ENCODE data around the gene FAM135A. TPM values are rescaled to one million over a fixed set of nuclear protein-coding genes. Genes with fewer than 3 reads are reported as not detected.

The FAM135A gene
- total and polyA plus RNA-seq, 5 donors from 2014 or later = 3.1 to 10.1 (median 3.8) TPM

GRCh38 chr6:70415247-70415646 is 1.9 kb downstream of the FAM135A start:
- peak overlapping the region; percentile 95 for H3K4me3 ChIP-seq (ENCODE audit: low read depth, low read length)
- H3K4me1 Mint-ChIP-seq = peaks cover 13 to 33% (median 22%) of the 10 kb centered on the region in 4 donors
- peaks cover 7% of the 10 kb centered on the region for H3K27me3 Mint-ChIP-seq
- ATAC-seq (ENCODE audit: low read depth in 2 of 2) (no peak), DNase-seq (peak in 1 of 3 donors; percentile 7)
- H3K9me3 Mint-ChIP-seq = peaks cover 0 to 2% (median 0%) of the 10 kb centered on the region in 7 donors
- H3K4me1 ChIP-seq (ENCODE audit: control insufficient read depth, insufficient read depth, low read length, poor library complexity, severe bottlenecking) = peaks cover 23% of the 10 kb centered on the region
- peak overlapping the region in 1 of 3 donors; percentile 34 for H3K27ac Mint-ChIP-seq
- peaks cover 10% of the 10 kb centered on the region for H3K36me3 Mint-ChIP-seq
- H3K27me3 ChIP-seq (ENCODE audit: control insufficient read depth, insufficient read depth, low read length) = no peaks in the 10 kb centered on the region
- H3K27ac ChIP-seq (ENCODE audit: insufficient read depth, low read length, poor library complexity, severe bottlenecking) = no peak overlapping the region
- H3K4me3 Mint-ChIP-seq = peak overlapping the region in 3 of 4 donors; percentile 62 to 89 (median 72)
- H3K36me3 ChIP-seq (ENCODE audit: control insufficient read depth, insufficient read depth, low read length) = peaks cover 4% of the 10 kb centered on the region
- H3K9me3 ChIP-seq (ENCODE audit: control insufficient read depth in 2 of 2, low read length in 2 of 2) = no peaks in the 10 kb centered on the region

- H3K9me3 Mint-ChIP-seq = peaks cover 0 to 2% (median 0%) of the 10 kb centered on the region in 7 donors
- peaks cover 4% of the 10 kb centered on the region for H3K36me3 ChIP-seq (ENCODE audit: control insufficient read depth, insufficient read depth, low read length)
- no peak overlapping the region for H3K27ac ChIP-seq (ENCODE audit: insufficient read depth, low read length, poor library complexity, severe bottlenecking)
- H3K27me3 Mint-ChIP-seq = peaks cover 6% of the 10 kb centered on the region
- no peak for ATAC-seq (ENCODE audit: low read depth in 2 of 2)
- peak overlapping the region in 2 of 4 donors; percentile 12 to 89 for H3K4me3 Mint-ChIP-seq
- H3K4me1 Mint-ChIP-seq = peaks cover 13 to 33% (median 22%) of the 10 kb centered on the region in 4 donors
- H3K27ac Mint-ChIP-seq = peak overlapping the region in 1 of 3 donors; percentile 34
- no peaks in the 10 kb centered on the region for H3K27me3 ChIP-seq (ENCODE audit: control insufficient read depth, insufficient read depth, low read length)
- H3K4me1 ChIP-seq (ENCODE audit: control insufficient read depth, insufficient read depth, low read length, poor library complexity, severe bottlenecking) = peaks cover 23% of the 10 kb centered on the region
- H3K36me3 Mint-ChIP-seq = peaks cover 10% of the 10 kb centered on the region
- no peaks in the 10 kb centered on the region for H3K9me3 ChIP-seq (ENCODE audit: control insufficient read depth in 2 of 2, low read length in 2 of 2)
- no peak overlapping the region for H3K4me3 ChIP-seq (ENCODE audit: low read depth, low read length)
- no peak for DNase-seq
Measured at GRCh38 chr6:70415660-70416059, 2.4 kb downstream of the FAM135A start.

GRCh38 chr6:70421509-70421908 is 8.2 kb downstream of the FAM135A start:
- H3K36me3 ChIP-seq (ENCODE audit: control insufficient read depth, insufficient read depth, low read length) = peaks cover 5% of the 10 kb centered on the region
- H3K27me3 Mint-ChIP-seq = peaks cover 5% of the 10 kb centered on the region
- H3K36me3 Mint-ChIP-seq = peaks cover 30% of the 10 kb centered on the region
- H3K4me1 Mint-ChIP-seq = peaks cover 2 to 6% (median 4%) of the 10 kb centered on the region in 4 donors
- H3K4me1 ChIP-seq (ENCODE audit: control insufficient read depth, insufficient read depth, low read length, poor library complexity, severe bottlenecking) = no peaks in the 10 kb centered on the region
- DNase-seq = no peak
- no peak for ATAC-seq (ENCODE audit: low read depth in 2 of 2)
- H3K4me3 Mint-ChIP-seq = no peak overlapping the region
- H3K27ac ChIP-seq (ENCODE audit: insufficient read depth, low read length, poor library complexity, severe bottlenecking) = no peak overlapping the region
- H3K4me3 ChIP-seq (ENCODE audit: low read depth, low read length) = no peak overlapping the region
- no peak overlapping the region for H3K27ac Mint-ChIP-seq
- H3K9me3 Mint-ChIP-seq = peaks cover 0 to 2% (median 0%) of the 10 kb centered on the region in 7 donors
- no peaks in the 10 kb centered on the region for H3K9me3 ChIP-seq (ENCODE audit: control insufficient read depth in 2 of 2, low read length in 2 of 2)
- no peaks in the 10 kb centered on the region for H3K27me3 ChIP-seq (ENCODE audit: control insufficient read depth, insufficient read depth, low read length)

GRCh38 chr6:70423189-70424134 is 10.2 kb downstream of the FAM135A start:
- H3K27me3 ChIP-seq (ENCODE audit: control insufficient read depth, insufficient read depth, low read length) = no peaks in the 10 kb centered on the region
- peak overlapping the region in 1 of 3 donors; percentile 37 for H3K27ac Mint-ChIP-seq
- H3K9me3 Mint-ChIP-seq = peaks cover 0 to 2% (median 0%) of the 10 kb centered on the region in 7 donors

GRCh38 chr6:70424291-70424690 is 11.0 kb downstream of the FAM135A start:
- no peak overlapping the region for H3K4me3 Mint-ChIP-seq
- peaks cover 0 to 2% (median 0%) of the 10 kb centered on the region in 7 donors for H3K9me3 Mint-ChIP-seq
- ATAC-seq (ENCODE audit: low read depth in 2 of 2) = no peak
- no peak overlapping the region for H3K27ac ChIP-seq (ENCODE audit: insufficient read depth, low read length, poor library complexity, severe bottlenecking)
- no peaks in the 10 kb centered on the region for H3K27me3 ChIP-seq (ENCODE audit: control insufficient read depth, insufficient read depth, low read length)
- no peaks in the 10 kb centered on the region for H3K9me3 ChIP-seq (ENCODE audit: control insufficient read depth in 2 of 2, low read length in 2 of 2)
- H3K4me1 Mint-ChIP-seq = peaks cover 0 to 11% (median 3%) of the 10 kb centered on the region in 4 donors
- no peak for DNase-seq
- H3K36me3 ChIP-seq (ENCODE audit: control insufficient read depth, insufficient read depth, low read length) = peaks cover 6% of the 10 kb centered on the region
- H3K4me3 ChIP-seq (ENCODE audit: low read depth, low read length) = no peak overlapping the region
- no peak overlapping the region for H3K27ac Mint-ChIP-seq
- H3K36me3 Mint-ChIP-seq = peaks cover 30% of the 10 kb centered on the region
- H3K27me3 Mint-ChIP-seq = peaks cover 5% of the 10 kb centered on the region
- no peaks in the 10 kb centered on the region for H3K4me1 ChIP-seq (ENCODE audit: control insufficient read depth, insufficient read depth, low read length, poor library complexity, severe bottlenecking)

More at GRCh38 chr6:70423189-70424134, 10.2 kb downstream of the FAM135A start:
- no peak overlapping the region for H3K27ac ChIP-seq (ENCODE audit: insufficient read depth, low read length, poor library complexity, severe bottlenecking)
- H3K27me3 Mint-ChIP-seq = peaks cover 5% of the 10 kb centered on the region
- no peak overlapping the region for H3K4me3 ChIP-seq (ENCODE audit: low read depth, low read length)
- ATAC-seq (ENCODE audit: low read depth in 2 of 2) (no peak), DNase-seq (no peak)
- H3K36me3 ChIP-seq (ENCODE audit: control insufficient read depth, insufficient read depth, low read length) = peaks cover 9% of the 10 kb centered on the region
- no peaks in the 10 kb centered on the region for H3K4me1 ChIP-seq (ENCODE audit: control insufficient read depth, insufficient read depth, low read length, poor library complexity, severe bottlenecking)
- H3K4me1 Mint-ChIP-seq = peaks cover 0 to 6% (median 3%) of the 10 kb centered on the region in 4 donors
- no peaks in the 10 kb centered on the region for H3K9me3 ChIP-seq (ENCODE audit: control insufficient read depth in 2 of 2, low read length in 2 of 2)
- no peak overlapping the region for H3K4me3 Mint-ChIP-seq
- peaks cover 31% of the 10 kb centered on the region for H3K36me3 Mint-ChIP-seq

- ATAC-seq (ENCODE audit: low read depth in 2 of 2) = no peak
- Histone ChIP-seq H3K4me3 (ENCODE audit: low read depth, low read length) (no peak overlapping the region), H3K9me3 (ENCODE audit: control insufficient read depth in 2 of 2, low read length in 2 of 2) (no peaks in the 10 kb centered on the region), H3K27me3 (ENCODE audit: control insufficient read depth, insufficient read depth, low read length) (no peaks in the 10 kb centered on the region), H3K36me3 (ENCODE audit: control insufficient read depth, insufficient read depth, low read length) (no peaks in the 10 kb centered on the region), H3K4me1 (ENCODE audit: control insufficient read depth, insufficient read depth, low read length, poor library complexity, severe bottlenecking) (no peaks in the 10 kb centered on the region), H3K27ac (ENCODE audit: insufficient read depth, low read length, poor library complexity, severe bottlenecking) (no peak overlapping the region)
- Mint-ChIP-seq H3K27me3 (no peaks in the 10 kb centered on the region), H3K36me3 (peaks cover 29% of the 10 kb centered on the region), H3K4me3 (no peak overlapping the region), H3K9me3 (peaks cover 0 to 1% (median 0%) of the 10 kb centered on the region in 7 donors), H3K27ac (no peak overlapping the region), H3K4me1 (peaks cover 0 to 5% (median 1%) of the 10 kb centered on the region in 4 donors)
- no peak for DNase-seq
Measured at GRCh38 chr6:70436320-70436719, 23.0 kb downstream of the FAM135A start.

GRCh38 chr6:70445001-70445400 is 31.7 kb downstream of the FAM135A start:
- ATAC-seq (ENCODE audit: low read depth in 2 of 2) (no peak), DNase-seq (no peak)
- Histone ChIP-seq H3K4me1 (ENCODE audit: control insufficient read depth, insufficient read depth, low read length, poor library complexity, severe bottlenecking) (no peaks in the 10 kb centered on the region), H3K9me3 (ENCODE audit: control insufficient read depth in 2 of 2, low read length in 2 of 2) (no peaks in the 10 kb centered on the region), H3K4me3 (ENCODE audit: low read depth, low read length) (no peak overlapping the region), H3K27me3 (ENCODE audit: control insufficient read depth, insufficient read depth, low read length) (no peaks in the 10 kb centered on the region), H3K27ac (ENCODE audit: insufficient read depth, low read length, poor library complexity, severe bottlenecking) (no peak overlapping the region), H3K36me3 (ENCODE audit: control insufficient read depth, insufficient read depth, low read length) (peaks cover 3% of the 10 kb centered on the region)
- Mint-ChIP-seq H3K27ac (no peak overlapping the region), H3K27me3 (no peaks in the 10 kb centered on the region), H3K36me3 (peaks cover 32% of the 10 kb centered on the region), H3K4me1 (peaks cover 0 to 5% (median 0%) of the 10 kb centered on the region in 4 donors), H3K9me3 (peaks cover 0 to 16% (median 2%) of the 10 kb centered on the region in 7 donors), H3K4me3 (no peak overlapping the region)

Measured in CD4-positive, CD25-positive, alpha-beta regulatory T cell (primary cell).